Measurements from ENCODE around the gene LONP2. TPM values are rescaled to one million over a fixed set of nuclear protein-coding genes. Genes with fewer than 3 reads are reported as not detected.

Gene LONP2
- total RNA-seq, 1 experiment from 2014 or later: 41.5 TPM

DNA sequence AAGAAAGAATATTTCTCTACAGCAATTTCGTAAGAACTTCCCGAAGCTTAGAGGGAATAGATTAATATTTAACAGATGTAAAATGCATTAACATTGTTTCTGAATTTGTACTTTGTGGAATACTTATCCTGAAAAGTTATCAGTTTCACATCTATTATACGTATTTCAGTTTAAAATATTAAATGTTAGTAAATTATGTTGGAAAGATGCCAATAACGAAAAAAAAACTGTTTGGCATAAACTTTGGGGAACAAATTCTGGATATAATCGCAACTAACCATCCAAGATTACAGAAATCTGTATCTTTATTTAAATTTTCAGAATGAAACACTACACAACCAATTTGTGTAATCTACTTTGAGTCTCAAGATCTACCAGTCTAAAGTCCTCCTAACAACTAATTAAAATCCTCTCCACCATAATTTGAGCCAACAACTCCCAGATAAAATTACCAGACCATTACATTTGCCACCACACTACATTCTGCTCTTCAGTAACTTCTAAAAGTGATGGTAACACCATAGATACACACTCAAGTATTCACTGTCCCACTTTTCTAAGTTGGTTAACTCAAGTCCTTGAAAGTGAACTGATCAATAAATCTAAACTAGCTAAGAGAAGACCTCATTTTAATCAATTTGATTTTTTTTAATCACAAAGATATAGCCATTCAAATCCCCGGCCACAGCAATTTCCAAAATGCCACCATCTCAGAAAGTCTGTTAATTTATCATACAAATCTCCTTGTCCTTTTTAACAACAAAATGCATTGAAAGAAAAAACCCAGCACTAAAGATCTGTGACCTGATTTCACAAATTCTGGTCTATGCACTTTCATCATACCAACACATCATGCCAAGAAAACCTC, 139.1 kb downstream of the LONP2 start:
- BruUV-seq (replicated peaks): no TSS peak
- intact Hi-C loops (cut with micrococcal nuclease): loop anchor here (5.0 kb wide), 1 partner anchor 59 kb away; no protein-coding TSS in a partner anchor
- Histone ChIP-seq H3K27me3 (ENCODE audit: low read length) (no peaks in the 10 kb centered on the region), H3K4me3 (ENCODE audit: low read length) (peak overlapping the region; percentile 78), H3K4me1 (ENCODE audit: insufficient read depth, low read length) (peaks cover 8% of the 10 kb centered on the region; the same call in 1 of the 2 replicates), H3K9me3 (ENCODE audit: low read length) (no peaks in the 10 kb centered on the region), H4K20me1 (ENCODE audit: low read length) (peaks cover 51% of the 10 kb centered on the region), H3K36me3 (ENCODE audit: low read depth, low read length) (no peaks in the 10 kb centered on the region), H3K9ac (ENCODE audit: low read length) (peak overlapping the region; percentile 71; the same call in 1 of the 2 replicates), H3K27ac (ENCODE audit: low read length) (no peak overlapping the region), H3K9me2 (replicated peaks; ENCODE audit: low read length) (no peaks in the 10 kb centered on the region), H3F3A (ENCODE audit: low read length, unreplicated experiment) (no peaks in the 10 kb centered on the region), H2AFZ (ENCODE audit: low read length) (no peak overlapping the region), H3K4me2 (ENCODE audit: low read length) (peak overlapping the region; percentile 79), H3K79me2 (ENCODE audit: low read length) (peaks cover 63% of the 10 kb centered on the region)
- ATAC-seq (no peak), DNase-seq (no peak)
- CTCF ChIA-PET: no interaction called here
- TF ChIP-seq, protein P1, sequence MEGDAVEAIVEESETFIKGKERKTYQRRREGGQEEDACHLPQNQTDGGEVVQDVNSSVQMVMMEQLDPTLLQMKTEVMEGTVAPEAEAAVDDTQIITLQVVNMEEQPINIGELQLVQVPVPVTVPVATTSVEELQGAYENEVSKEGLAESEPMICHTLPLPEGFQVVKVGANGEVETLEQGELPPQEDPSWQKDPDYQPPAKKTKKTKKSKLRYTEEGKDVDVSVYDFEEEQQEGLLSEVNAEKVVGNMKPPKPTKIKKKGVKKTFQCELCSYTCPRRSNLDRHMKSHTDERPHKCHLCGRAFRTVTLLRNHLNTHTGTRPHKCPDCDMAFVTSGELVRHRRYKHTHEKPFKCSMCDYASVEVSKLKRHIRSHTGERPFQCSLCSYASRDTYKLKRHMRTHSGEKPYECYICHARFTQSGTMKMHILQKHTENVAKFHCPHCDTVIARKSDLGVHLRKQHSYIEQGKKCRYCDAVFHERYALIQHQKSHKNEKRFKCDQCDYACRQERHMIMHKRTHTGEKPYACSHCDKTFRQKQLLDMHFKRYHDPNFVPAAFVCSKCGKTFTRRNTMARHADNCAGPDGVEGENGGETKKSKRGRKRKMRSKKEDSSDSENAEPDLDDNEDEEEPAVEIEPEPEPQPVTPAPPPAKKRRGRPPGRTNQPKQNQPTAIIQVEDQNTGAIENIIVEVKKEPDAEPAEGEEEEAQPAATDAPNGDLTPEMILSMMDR (conservative IDR thresholded peaks at IDR 0.05; ENCODE audit: low read depth, low read length): no peak
- TF ChIP-seq EZH2phosphoT487 (IDR thresholded peaks at IDR 0.05; ENCODE audit: borderline replicate concordance, low read length) (no peak), EZH2 (IDR thresholded peaks at IDR 0.05; ENCODE audit: low read length, unreplicated experiment) (no peak)
- POLR2A ChIA-PET (ENCODE audit: unreplicated experiment): interaction anchor here (0.6 to 1.0 kb wide), 2 partner anchors 17 to 27 kb away, joined by 3 read pairs; no protein-coding TSS in a partner anchor

DNA sequence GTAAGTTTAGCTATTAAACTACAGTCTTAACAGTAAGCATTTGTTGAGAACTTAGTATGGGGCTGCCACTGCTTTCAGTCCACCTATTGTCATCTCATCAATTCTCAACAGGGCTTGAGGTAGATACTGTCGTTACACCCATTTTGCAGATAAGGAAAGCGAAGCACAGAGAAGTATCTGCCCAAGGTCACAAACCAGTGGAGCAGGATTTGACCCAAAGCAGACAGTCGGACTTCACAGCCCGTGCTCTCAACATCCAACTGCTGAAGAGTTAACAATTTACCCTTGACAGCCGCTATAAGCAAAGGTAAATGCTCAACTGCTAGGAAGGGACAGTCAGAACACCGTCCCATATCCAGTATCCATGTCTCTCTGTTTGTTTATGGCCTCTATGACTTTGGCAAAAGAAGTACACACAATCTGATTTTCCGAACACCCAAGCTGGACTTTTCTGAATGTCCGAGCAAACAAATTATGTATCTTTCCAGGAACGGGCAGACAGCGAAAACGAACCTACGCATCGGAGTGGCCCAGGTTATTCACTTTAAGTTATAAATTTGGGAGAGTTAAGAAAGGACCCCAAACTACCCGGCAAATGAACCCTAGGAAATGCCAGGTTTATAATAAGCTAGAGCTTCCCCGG, 139.9 kb downstream of the LONP2 start:
- TSS peak; percentile 69 for BruUV-seq (replicated peaks)
- Histone ChIP-seq H3K4me2 (ENCODE audit: low read length) (peak overlapping the region; percentile 79), H3F3A (ENCODE audit: low read length, unreplicated experiment) (no peaks in the 10 kb centered on the region), H3K27ac (ENCODE audit: low read length) (peak overlapping the region; percentile 29; the same call in 1 of the 2 replicates), H3K9ac (ENCODE audit: low read length) (peak overlapping the region; percentile 71), H3K9me3 (ENCODE audit: low read length) (no peaks in the 10 kb centered on the region), H3K4me1 (ENCODE audit: insufficient read depth, low read length) (peaks cover 8% of the 10 kb centered on the region; the same call in 1 of the 2 replicates), H4K20me1 (ENCODE audit: low read length) (peaks cover 46% of the 10 kb centered on the region), H3K4me3 (ENCODE audit: low read length) (peak overlapping the region; percentile 78), H3K79me2 (ENCODE audit: low read length) (peaks cover 55% of the 10 kb centered on the region), H3K36me3 (ENCODE audit: low read depth, low read length) (no peaks in the 10 kb centered on the region), H2AFZ (ENCODE audit: low read length) (peak overlapping the region; percentile 33; the same call in 1 of the 2 replicates), H3K27me3 (ENCODE audit: low read length) (no peaks in the 10 kb centered on the region), H3K9me2 (replicated peaks; ENCODE audit: low read length) (no peaks in the 10 kb centered on the region)
- intact Hi-C loops (cut with micrococcal nuclease): loop anchor here (2.0 to 5.0 kb wide), 2 partner anchors 17 to 58 kb away; no protein-coding TSS in a partner anchor
- POLR2A ChIA-PET (ENCODE audit: unreplicated experiment): interaction anchor here (0.6 to 1.0 kb wide), 2 partner anchors 18 to 26 kb away, joined by 3 read pairs; no protein-coding TSS in a partner anchor
- CTCF ChIA-PET: interaction anchor here (0.7 kb wide), 1 partner anchor 478 kb away, joined by 3 read pairs; no protein-coding TSS in a partner anchor
- TF ChIP-seq EZH2 (IDR thresholded peaks at IDR 0.05; ENCODE audit: low read length, unreplicated experiment) (no peak), EZH2phosphoT487 (IDR thresholded peaks at IDR 0.05; ENCODE audit: borderline replicate concordance, low read length) (no peak)
- TF ChIP-seq, protein P1 (conservative IDR thresholded peaks at IDR 0.05; ENCODE audit: low read depth, low read length): no peak
- DNase-seq (peak; percentile 37), ATAC-seq (peak; percentile 14)
